VCaP (cell line): Measurements from ENCODE around the gene GABRB1.

Experiments used
- H3K27ac ChIP-seq: fragments of 450-650 bp; 2 replicates; pipeline ENCODE4 v1.5.1; 2017
- CTCF ChIP-seq: fragments of 450-650 bp; conservative IDR thresholded peaks from 2 replicates; pipeline ENCODE4 v1.5.1; 2017; ENCODE audit warnings: mild to moderate bottlenecking, moderate library complexity

GABRB1 gene

GRCh38 chr4:47330866-47331265 is 299.5 kb downstream of the GABRB1 start:
- no peak overlapping the region for H3K27ac ChIP-seq
- TF ChIP-seq CTCF, result no peak

GRCh38 chr4:47334652-47335051 is 303.3 kb downstream of the GABRB1 start:
- TF ChIP-seq CTCF, result no peak
- H3K27ac ChIP-seq, result no peak overlapping the region

GRCh38 chr4:47337893-47338292 is 306.5 kb downstream of the GABRB1 start:
- H3K27ac ChIP-seq, result no peak overlapping the region
- no peak for TF ChIP-seq CTCF

- TF ChIP-seq CTCF, result no peak
These were observed 309.5 kb downstream of the GABRB1 start for GRCh38 chr4:47340914-47341313.

GRCh38 chr4:47342796-47343195 is 311.4 kb downstream of the GABRB1 start:
- TF ChIP-seq CTCF, result no peak
- no peak overlapping the region for H3K27ac ChIP-seq

More at GRCh38 chr4:47340914-47341313, 309.5 kb downstream of the GABRB1 start:
- H3K27ac ChIP-seq, result no peak overlapping the region

- TF ChIP-seq CTCF, result no peak
- H3K27ac ChIP-seq, result no peak overlapping the region
These were observed 318.0 kb downstream of the GABRB1 start for GRCh38 chr4:47349326-47349725.

- H3K27ac ChIP-seq, result no peak overlapping the region
- no peak for TF ChIP-seq CTCF
These were observed 324.2 kb downstream of the GABRB1 start for GRCh38 chr4:47355568-47355967.

- H3K27ac ChIP-seq, result no peak overlapping the region
These were observed 328.5 kb downstream of the GABRB1 start for GRCh38 chr4:47359891-47360290.

More at GRCh38 chr4:47359891-47360290, 328.5 kb downstream of the GABRB1 start:
- TF ChIP-seq CTCF, result no peak
